Endothelial cell of umbilical vein (primary cell): Measurements from ENCODE around the gene MAN2B2. TPM values are rescaled to one million over a fixed set of nuclear protein-coding genes. Genes with fewer than 3 reads are reported as not detected.

Experiments used
- BruUV-seq: library from RNA; stranded (reverse); fragments of 400-500 nt; replicated peaks from 2 replicates; lab custom pipeline; 2021; lab: Mats Ljungman, UMichigan
- CTCF ChIA-PET: fragments of 300-600, 350-600 bp; sonication (Branson Sonifier 250); formaldehyde crosslinking; loops from one replicate; lab custom pipeline; 2021; ENCODE audit warnings: antibody characterized with exemption, inconsistent platforms; lab: Charles Lee
- POLR2A ChIA-PET: fragments of 300-600, 350-600 bp; sonication (Branson Sonifier 250); formaldehyde crosslinking; loops from one replicate; lab custom pipeline; 2021; ENCODE audit warnings: antibody characterized with exemption, inconsistent platforms; lab: Charles Lee
- DNase-seq: peaks from one replicate; pipeline ENCODE4 v3.0.0-alpha.2; 2011; ENCODE audit warnings: low read depth, low spot score
- FAIRE-seq: peaks from 2 replicates; lab custom pipeline; 2011; peaks lifted over from hg19 to GRCh38; lab: Jason Lieb, UNC
- H2AFZ ChIP-seq: 2 replicates; pipeline ENCODE4 v1.6.0; 2012; ENCODE audit warnings: low read depth, low read length, control low read depth, inconsistent platforms
- H3K27ac ChIP-seq: 2 replicates; pipeline ENCODE4 v1.5.1; 2011; ENCODE audit warnings: low read depth, mild to moderate bottlenecking, control low read depth, low read length, moderate library complexity; ENCODE audit not compliant: insufficient read depth
- H3K27me3 ChIP-seq, 2 experiments: 2 replicates each; pipeline versions ENCODE4 v1.6.0 to v1.6.1; 2011; ENCODE audit warnings: low read length in 2 of 2, mixed read lengths in 1 of 2; ENCODE audit not compliant: control insufficient read depth in 2 of 2, insufficient read depth in 2 of 2
- H3K36me3 ChIP-seq, 2 experiments: 2 replicates in 1 of 2; 3 replicates in 1 of 2; pipeline ENCODE4 v1.5.1; 2011; ENCODE audit warnings: low read length in 2 of 2, mild to moderate bottlenecking in 1 of 2, moderate library complexity in 1 of 2; ENCODE audit not compliant: control insufficient read depth in 2 of 2, insufficient read depth in 2 of 2; ENCODE audit errors: extremely low read depth in 1 of 2
- H3K4me1 ChIP-seq: 3 replicates; pipeline ENCODE4 v1.5.1; 2011; ENCODE audit warnings: mild to moderate bottlenecking, low read length; ENCODE audit not compliant: control insufficient read depth, insufficient read depth; ENCODE audit errors: extremely low read depth
- H3K4me2 ChIP-seq: 2 replicates; pipeline ENCODE4 v1.6.1; 2011; ENCODE audit warnings: low read length, control low read depth, mixed read lengths; ENCODE audit not compliant: insufficient read depth
- H3K4me3 ChIP-seq, 3 experiments: fragments of 200-600 bp in 1 of 3; sonication (generic), shearing (Covaris generic) in 1 of 3; replicated peaks in 1 of 3; 2 replicates each; pipeline ENCODE4 v1.5.1; 2011 to 2016; ENCODE audit warnings: control low read depth in 3 of 3, low read length in 3 of 3, mild to moderate bottlenecking in 2 of 3, inconsistent platforms in 1 of 3, low read depth in 1 of 3, moderate library complexity in 1 of 3; ENCODE audit not compliant: insufficient read depth in 1 of 3
- H3K79me2 ChIP-seq: 2 replicates; pipeline ENCODE4 v1.6.0; 2012; ENCODE audit warnings: low read length, inconsistent platforms; ENCODE audit not compliant: control insufficient read depth, insufficient read depth
- H3K9ac ChIP-seq: replicated peaks from 2 replicates; pipeline ENCODE3; 2011; ENCODE audit warnings: low read length, control low read depth; ENCODE audit not compliant: insufficient read depth; ENCODE audit errors: extremely low read depth
- H3K9me1 ChIP-seq: replicated peaks from 3 replicates; pipeline ENCODE4 v1.6.0; 2011; ENCODE audit warnings: mild to moderate bottlenecking, low read length; ENCODE audit not compliant: control insufficient read depth, insufficient read depth; ENCODE audit errors: extremely low read depth
- H3K9me3 ChIP-seq: replicated peaks from 2 replicates; pipeline ENCODE4 v1.5.1; 2012; ENCODE audit warnings: low read length, inconsistent platforms; ENCODE audit not compliant: control insufficient read depth, insufficient read depth
- H4K20me1 ChIP-seq: replicated peaks from 2 replicates; pipeline ENCODE3; 2011; ENCODE audit warnings: mild to moderate bottlenecking, low read length; ENCODE audit not compliant: control insufficient read depth, insufficient read depth; ENCODE audit errors: extremely low read depth
- EZH2 ChIP-seq: IDR thresholded peaks from 2 replicates; pipeline ENCODE4 v1.6.1; 2012; ENCODE audit warnings: borderline replicate concordance, low read depth, mild to moderate bottlenecking, moderate library complexity, low read length, inconsistent platforms; ENCODE audit not compliant: severe bottlenecking
- FOS ChIP-seq: IDR thresholded peaks from 2 replicates; pipeline ENCODE4 v1.6.1; 2011; ENCODE audit warnings: mild to moderate bottlenecking, low read length, moderate library complexity, borderline replicate concordance; ENCODE audit not compliant: insufficient read depth
- GATA2 ChIP-seq: IDR thresholded peaks from 2 replicates; pipeline ENCODE4 v1.7.0; 2011; ENCODE audit warnings: low read depth, mild to moderate bottlenecking, moderate library complexity, mixed read lengths, low read length; ENCODE audit not compliant: insufficient read length, insufficient read depth
- JUN ChIP-seq: IDR thresholded peaks from 2 replicates; pipeline ENCODE4 v1.6.1; 2011; ENCODE audit warnings: borderline replicate concordance, low read depth; ENCODE audit not compliant: insufficient read length, insufficient read depth
- MYC ChIP-seq: IDR thresholded peaks from one replicate; pipeline ENCODE4 v1.6.1; 2011; ENCODE audit warnings: mild to moderate bottlenecking, low read depth, low read length
- POLR2A ChIP-seq: IDR thresholded peaks from 2 replicates; pipeline ENCODE4 v1.6.1; 2012; ENCODE audit warnings: low read depth, mild to moderate bottlenecking, control low read depth, low read length
- POLR2AphosphoS5 ChIP-seq: IDR thresholded peaks from 2 replicates; pipeline ENCODE4 v1.6.1; 2012; ENCODE audit warnings: low read depth, mild to moderate bottlenecking, control low read depth, low read length, moderate library complexity; ENCODE audit not compliant: insufficient read depth
- dilution Hi-C: fragments of 300-500 bp; cut with MboI; formaldehyde crosslinking; loops from one replicate; pipeline ENCODE4 v1.15.0; 2019; ENCODE audit warnings: low sequenced_read_pairs; ENCODE audit not compliant: extremely low pct_ligation_motif_present
- intact Hi-C: fragments of 100-400 bp; cut with micrococcal nuclease; formaldehyde crosslinking; loops from one replicate; pipeline ENCODE4 v1.10.0; 2022
- polyA plus RNA-seq, 4 experiments: library from polyadenylated mRNA; depleted of rRNA in 3 of 4; stranded (reverse) in 3 of 4; unstranded in 1 of 4; fragments of >200 nt; gene quantifications; 2 replicates each; pipeline versions ENCODE4 v1.2.1 to v1.2.3, GENCODE V29; 2011 to 2012; ENCODE audit warnings: missing spikeins in 1 of 4
- total RNA-seq: library from RNA; stranded (reverse); gene quantifications from 2 replicates; pipeline ENCODE4 v1.2.3, GENCODE V29; 2021
- TF ChIP-seq, protein P1 (sequence below), 2 donors: IDR thresholded peaks; 1 replicate in 1 of 2; 2 replicates in 1 of 2; pipeline ENCODE4 v1.5.1; 2011; ENCODE audit warnings: low read length in 2 of 2, mild to moderate bottlenecking in 2 of 2, moderate library complexity in 2 of 2, control low read depth in 1 of 2, inconsistent platforms in 1 of 2, low read depth in 1 of 2; ENCODE audit not compliant: insufficient read depth in 1 of 2; ENCODE audit errors: extremely low read depth in 1 of 2
- TF ChIP-seq, protein P2 (sequence below): IDR thresholded peaks from 2 replicates; pipeline ENCODE4 v1.6.1; 2011; ENCODE audit not compliant: insufficient read depth, insufficient read length

Gene MAN2B2
- total and polyA plus RNA-seq, 2 donors (not counting 3 experiments of a cell fraction or from before 2014, with no cell fraction given) = 15.7 to 25.1 TPM

DNA sequence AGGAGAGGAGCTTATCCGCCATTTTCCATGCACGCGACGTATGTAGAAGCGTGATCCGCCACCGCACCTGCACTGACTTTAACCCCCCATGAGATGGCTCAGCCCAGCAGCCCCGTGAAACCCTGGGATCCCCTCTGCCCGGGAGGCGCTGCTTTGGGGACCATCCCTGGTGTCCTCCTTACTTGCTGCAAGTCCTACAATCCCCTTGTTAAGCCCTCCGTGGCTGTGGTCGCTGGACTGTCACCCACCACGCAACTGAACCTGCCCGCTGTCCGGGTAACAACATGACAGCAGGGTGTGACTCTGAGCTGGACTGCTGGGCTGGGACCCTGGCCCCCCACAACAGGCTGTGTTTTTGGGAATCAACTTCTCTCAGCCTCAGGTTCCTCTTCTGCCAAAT is 44.7 kb upstream of the MAN2B2 start:
- ChIA-PET CTCF (no interaction called here), POLR2A (no interaction called here)
- H3K4me2 ChIP-seq = no peak overlapping the region
- no TSS peak for BruUV-seq
- no peak for TF ChIP-seq JUN
- dilution Hi-C loops = no loop called here
- no peak overlapping the region for H3K4me3 ChIP-seq
- H3K27ac ChIP-seq = no peak overlapping the region
- no peak for DNase-seq
- H3K4me1 ChIP-seq = no peaks in the 10 kb centered on the region
- no peak for FAIRE-seq
- no peaks in the 10 kb centered on the region for H3K27me3 ChIP-seq
- H4K20me1 ChIP-seq = no peaks in the 10 kb centered on the region
- H2AFZ ChIP-seq = no peak overlapping the region
- H3K9me3 ChIP-seq = no peaks in the 10 kb centered on the region
- H3K9ac ChIP-seq = no peak overlapping the region
- intact Hi-C loops = no loop called here
- no peaks in the 10 kb centered on the region for H3K9me1 ChIP-seq
- H3K79me2 ChIP-seq = no peaks in the 10 kb centered on the region
- H3K36me3 ChIP-seq = no peaks in the 10 kb centered on the region

DNA sequence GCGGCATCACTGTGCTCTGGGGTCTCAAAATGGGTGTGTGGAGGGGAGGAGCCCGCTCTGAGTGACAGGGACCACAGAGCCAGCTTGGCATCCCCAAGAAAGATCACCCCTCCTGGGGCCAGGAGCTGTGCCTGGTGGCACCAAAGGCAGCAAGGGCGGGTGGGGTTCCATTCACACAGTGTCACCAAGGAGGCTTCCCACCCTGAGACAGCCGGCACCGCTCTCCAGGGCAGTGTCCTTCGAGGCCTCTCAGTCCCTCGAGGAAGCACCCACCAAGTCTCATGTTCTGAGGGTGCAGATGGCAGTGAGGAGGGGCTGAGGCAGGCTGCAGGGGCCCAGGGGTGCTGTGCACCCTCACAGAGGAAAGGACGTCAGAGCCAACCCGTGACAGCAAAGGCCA is 44.0 kb upstream of the MAN2B2 start:
- Histone ChIP-seq H4K20me1 (no peaks in the 10 kb centered on the region), H3K4me2 (no peak overlapping the region), H3K36me3 (no peaks in the 10 kb centered on the region), H2AFZ (no peak overlapping the region), H3K4me3 (no peak overlapping the region), H3K9me3 (no peaks in the 10 kb centered on the region), H3K9ac (no peak overlapping the region), H3K9me1 (no peaks in the 10 kb centered on the region), H3K27me3 (no peaks in the 10 kb centered on the region), H3K79me2 (no peaks in the 10 kb centered on the region), H3K27ac (no peak overlapping the region), H3K4me1 (no peaks in the 10 kb centered on the region)
- FAIRE-seq = no peak
- ChIA-PET CTCF (no interaction called here), POLR2A (no interaction called here)
- no peak for DNase-seq
- TF ChIP-seq EZH2 = no peak
- TF ChIP-seq POLR2AphosphoS5 = no peak
- TF ChIP-seq, protein P1, sequence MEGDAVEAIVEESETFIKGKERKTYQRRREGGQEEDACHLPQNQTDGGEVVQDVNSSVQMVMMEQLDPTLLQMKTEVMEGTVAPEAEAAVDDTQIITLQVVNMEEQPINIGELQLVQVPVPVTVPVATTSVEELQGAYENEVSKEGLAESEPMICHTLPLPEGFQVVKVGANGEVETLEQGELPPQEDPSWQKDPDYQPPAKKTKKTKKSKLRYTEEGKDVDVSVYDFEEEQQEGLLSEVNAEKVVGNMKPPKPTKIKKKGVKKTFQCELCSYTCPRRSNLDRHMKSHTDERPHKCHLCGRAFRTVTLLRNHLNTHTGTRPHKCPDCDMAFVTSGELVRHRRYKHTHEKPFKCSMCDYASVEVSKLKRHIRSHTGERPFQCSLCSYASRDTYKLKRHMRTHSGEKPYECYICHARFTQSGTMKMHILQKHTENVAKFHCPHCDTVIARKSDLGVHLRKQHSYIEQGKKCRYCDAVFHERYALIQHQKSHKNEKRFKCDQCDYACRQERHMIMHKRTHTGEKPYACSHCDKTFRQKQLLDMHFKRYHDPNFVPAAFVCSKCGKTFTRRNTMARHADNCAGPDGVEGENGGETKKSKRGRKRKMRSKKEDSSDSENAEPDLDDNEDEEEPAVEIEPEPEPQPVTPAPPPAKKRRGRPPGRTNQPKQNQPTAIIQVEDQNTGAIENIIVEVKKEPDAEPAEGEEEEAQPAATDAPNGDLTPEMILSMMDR (IDR thresholded peaks at IDR 0.05; ENCODE audit: extremely low read depth in 1 of 2, insufficient read depth in 1 of 2, low read depth in 1 of 2, low read length in 2 of 2) = no peak
- TF ChIP-seq POLR2A = no peak
- TF ChIP-seq, protein P2, sequence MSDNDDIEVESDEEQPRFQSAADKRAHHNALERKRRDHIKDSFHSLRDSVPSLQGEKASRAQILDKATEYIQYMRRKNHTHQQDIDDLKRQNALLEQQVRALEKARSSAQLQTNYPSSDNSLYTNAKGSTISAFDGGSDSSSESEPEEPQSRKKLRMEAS = no peak
- no peak for TF ChIP-seq FOS
- no peak for TF ChIP-seq JUN
- no peak for TF ChIP-seq GATA2
- no peak for TF ChIP-seq MYC
- no TSS peak for BruUV-seq
- intact Hi-C loops = no loop called here
- dilution Hi-C loops = no loop called here
